Measurements from ENCODE around the gene GNL2.
A peak's percentile ranks its signal among the peaks of the same experiment; 100 is the strongest.

The GNL2 gene

GRCh38 chr1:37595440-37596181 is at the start of gene GNL2:
Gene GNL2 (minus strand): TSS chr1:37595937. CDS start chr1:37595822, 115 bp downstream.
- DNase-seq (ENCODE audit: low read depth in 2 of 2): peak; percentile 89 to 90

GRCh38 chr1:37641059-37641458 is 45.3 kb upstream of the GNL2 start:
- no peak for DNase-seq (ENCODE audit: low read depth in 2 of 2)

- no peak for DNase-seq (ENCODE audit: low read depth in 2 of 2)
These were observed 40.7 kb upstream of the GNL2 start for GRCh38 chr1:37636435-37636834.

- no peak for DNase-seq (ENCODE audit: low read depth in 2 of 2)
These were observed 39.5 kb upstream of the GNL2 start for GRCh38 chr1:37634992-37635902.

GRCh38 chr1:37634244-37634991 is 38.7 kb upstream of the GNL2 start, which contains the start of gene RSPO1:
Gene RSPO1 (minus strand): TSS chr1:37634892. CDS start chr1:37629661, 5,231 bp downstream.
- no peak for DNase-seq (ENCODE audit: low read depth in 2 of 2)

- no peak for DNase-seq (ENCODE audit: low read depth in 2 of 2)
These were observed 38.2 kb upstream of the GNL2 start for GRCh38 chr1:37633938-37634243.

GRCh38 chr1:37633040-37633937 is 37.6 kb upstream of the GNL2 start:
- DNase-seq (ENCODE audit: low read depth in 2 of 2): no peak

GRCh38 chr1:37631036-37631435 is 35.3 kb upstream of the GNL2 start:
- no peak for DNase-seq (ENCODE audit: low read depth in 2 of 2)

GRCh38 chr1:37630426-37631028 is 34.8 kb upstream of the GNL2 start:
- no peak for DNase-seq (ENCODE audit: low read depth in 2 of 2)

GRCh38 chr1:37629726-37630425 is 34.1 kb upstream of the GNL2 start:
- no peak for DNase-seq (ENCODE audit: low read depth in 2 of 2)

GRCh38 chr1:37629008-37629407 is 33.3 kb upstream of the GNL2 start:
- no peak for DNase-seq (ENCODE audit: low read depth in 2 of 2)

GRCh38 chr1:37628026-37628556 is 32.4 kb upstream of the GNL2 start:
- no peak for DNase-seq (ENCODE audit: low read depth in 2 of 2)

- DNase-seq (ENCODE audit: low read depth in 2 of 2): no peak
These were observed 26.4 kb upstream of the GNL2 start for GRCh38 chr1:37622131-37622530.

GRCh38 chr1:37621326-37621870 is 25.7 kb upstream of the GNL2 start:
- no peak for DNase-seq (ENCODE audit: low read depth in 2 of 2)

- DNase-seq (ENCODE audit: low read depth in 2 of 2): no peak
These were observed 25.0 kb upstream of the GNL2 start for GRCh38 chr1:37620707-37621106.

- DNase-seq (ENCODE audit: low read depth in 2 of 2): no peak
These were observed 20.6 kb upstream of the GNL2 start for GRCh38 chr1:37616330-37616729.

- no peak for DNase-seq (ENCODE audit: low read depth in 2 of 2)
These were observed 18.4 kb upstream of the GNL2 start for GRCh38 chr1:37614105-37614504.

- no peak for DNase-seq (ENCODE audit: low read depth in 2 of 2)
These were observed 16.4 kb upstream of the GNL2 start for GRCh38 chr1:37612186-37612585.

GRCh38 chr1:37609994-37610393 is 14.3 kb upstream of the GNL2 start:
- DNase-seq (ENCODE audit: low read depth in 2 of 2): no peak

- no peak for DNase-seq (ENCODE audit: low read depth in 2 of 2)
These were observed 13.3 kb upstream of the GNL2 start for GRCh38 chr1:37609002-37609401.
